ENCODE data around the gene FBP2.

The FBP2 gene

GRCh38 chr9:94586814-94587213, 6.8 kb downstream of the FBP2 start:
- no peak for TF ChIP-seq CTCF (IDR thresholded peaks at IDR 0.05)

DNA sequence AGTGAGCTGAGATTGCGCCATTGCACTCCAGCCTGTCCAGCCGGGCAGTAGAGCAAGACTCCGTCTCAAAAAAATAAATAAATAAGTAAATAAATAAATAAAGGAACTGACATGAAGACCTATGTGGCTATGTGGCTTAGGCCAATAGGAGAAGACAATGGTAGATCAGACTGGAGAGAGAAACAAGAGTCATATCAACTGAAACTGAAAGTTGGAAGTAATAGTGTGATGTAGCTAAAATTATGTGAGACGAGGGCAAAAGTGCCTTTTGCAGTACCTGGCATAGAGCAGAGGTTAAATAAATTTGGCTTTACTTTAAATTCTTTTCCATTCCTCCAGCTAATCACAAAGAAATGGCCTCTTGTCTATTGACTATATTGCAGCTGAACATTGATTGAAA, 7.3 kb downstream of the FBP2 start:
- no peak for TF ChIP-seq CTCF (IDR thresholded peaks at IDR 0.05)

DNA sequence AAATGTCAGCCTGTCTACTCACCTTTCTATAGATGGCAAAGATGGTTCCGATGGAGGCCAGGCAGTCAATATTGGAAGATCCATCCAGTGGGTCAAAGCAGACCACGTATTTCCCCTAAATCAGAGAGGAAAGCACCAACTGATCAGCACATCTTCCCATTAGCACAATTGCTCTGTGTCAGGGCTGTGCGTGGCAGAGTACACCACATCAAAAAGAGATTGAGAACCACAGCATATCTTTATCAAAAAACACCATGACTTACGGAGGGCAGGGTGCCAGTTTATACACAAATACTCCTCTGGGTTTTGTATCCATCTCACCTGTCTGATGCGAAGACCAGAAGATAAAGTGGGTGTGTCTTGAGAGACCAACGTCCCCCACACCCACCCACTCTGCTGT, 9.1 kb downstream of the FBP2 start:
- TF ChIP-seq CTCF (IDR thresholded peaks at IDR 0.05): no peak

GRCh38 chr9:94581728-94582127, 11.9 kb downstream of the FBP2 start:
- no peak for TF ChIP-seq CTCF (IDR thresholded peaks at IDR 0.05)

GRCh38 chr9:94577571-94577970, 16.1 kb downstream of the FBP2 start:
- TF ChIP-seq CTCF (IDR thresholded peaks at IDR 0.05): no peak

GRCh38 chr9:94577036-94577435, 16.6 kb downstream of the FBP2 start:
- TF ChIP-seq CTCF (IDR thresholded peaks at IDR 0.05): no peak

GRCh38 chr9:94576131-94576530, 17.5 kb downstream of the FBP2 start:
- no peak for TF ChIP-seq CTCF (IDR thresholded peaks at IDR 0.05)

GRCh38 chr9:94568972-94569712, 24.5 kb downstream of the FBP2 start:
- TF ChIP-seq CTCF (IDR thresholded peaks at IDR 0.05): no peak
